Caco-2 (cell line): ENCODE measurements around the gene SGCB. TPM values are rescaled to one million over a fixed set of nuclear protein-coding genes. Genes with fewer than 3 reads are reported as not detected.

Experiments
- BruUV-seq: library from RNA; stranded (reverse); fragments of 400-500 nt; replicated peaks from 2 replicates; lab custom pipeline; 2021; lab: Mats Ljungman, UMichigan
- CTCF ChIA-PET: fragments of 300-600 bp; sonication (Branson Sonifier 250); formaldehyde crosslinking; loops from one replicate; lab custom pipeline; 2022; ENCODE audit warnings: antibody characterized with exemption; lab: Charles Lee
- POLR2A ChIA-PET: fragments of 300-600 bp; sonication (Branson Sonifier 250); formaldehyde crosslinking; loops from one replicate; lab custom pipeline; 2022; ENCODE audit warnings: antibody characterized with exemption; lab: Charles Lee
- DNase-seq, 2 experiments: peaks; one replicate each; pipeline versions ENCODE4 v3.0.0 to v3.0.0-alpha.2; 2020 to 2022
- H3K27me3 ChIP-seq: replicated peaks from 2 replicates; pipeline ENCODE4 v1.6.0; 2011; ENCODE audit warnings: low read length; ENCODE audit not compliant: control insufficient read depth, insufficient read depth
- H3K36me3 ChIP-seq: 2 replicates; pipeline ENCODE4 v1.5.1; 2011; ENCODE audit warnings: low read length; ENCODE audit not compliant: control insufficient read depth, insufficient read depth
- H3K4me1 ChIP-seq: fragments of 250-450 bp; sonication (Bioruptor Pico); 2 replicates; pipeline ENCODE4 v1.5.1; 2020; ENCODE audit warnings: mild to moderate bottlenecking
- H3K4me3 ChIP-seq: 2 replicates; pipeline ENCODE4 v1.5.1; 2011; ENCODE audit warnings: low read depth, mild to moderate bottlenecking, control low read depth, low read length
- H3K9me3 ChIP-seq: fragments of 250-450 bp; sonication (Bioruptor Pico); 2 replicates; pipeline ENCODE4 v1.5.1; 2020; ENCODE audit warnings: mild to moderate bottlenecking, moderate library complexity
- H3K27ac Mint-ChIP-seq: one replicate; pipeline ENCODE4 v1.8.0; 2022; ENCODE audit warnings: mixed read lengths; ENCODE audit not compliant: unreplicated experiment
- H3K27me3 Mint-ChIP-seq: one replicate; pipeline ENCODE4 v1.8.0; 2022; ENCODE audit warnings: mixed read lengths; ENCODE audit not compliant: insufficient read depth, unreplicated experiment
- H3K36me3 Mint-ChIP-seq: one replicate; pipeline ENCODE4 v1.8.0; 2022; ENCODE audit warnings: mild to moderate bottlenecking, mixed read lengths; ENCODE audit not compliant: insufficient read depth, unreplicated experiment
- H3K4me1 Mint-ChIP-seq: one replicate; pipeline ENCODE4 v1.8.0; 2022; ENCODE audit warnings: low read depth, mixed read lengths; ENCODE audit not compliant: unreplicated experiment
- H3K4me3 Mint-ChIP-seq: one replicate; pipeline ENCODE4 v1.8.0; 2022; ENCODE audit warnings: mild to moderate bottlenecking, moderate library complexity, mixed read lengths; ENCODE audit not compliant: unreplicated experiment
- H3K9me3 Mint-ChIP-seq: one replicate; pipeline ENCODE4 v1.8.0; 2022; ENCODE audit warnings: mixed read lengths; ENCODE audit not compliant: unreplicated experiment
- CTCF ChIP-seq, 2 experiments: fragments of 200-600 bp in 1 of 2; IDR thresholded peaks; 1 replicate in 1 of 2; 2 replicates in 1 of 2; pipeline versions ENCODE4 v1.5.1 to v1.8.0; 2011 to 2022; ENCODE audit warnings: antibody characterized with exemption in 1 of 2, control low read depth in 1 of 2, inconsistent platforms in 1 of 2, low read depth in 1 of 2, low read length in 1 of 2, mild to moderate bottlenecking in 1 of 2, moderate library complexity in 1 of 2; ENCODE audit not compliant: insufficient read depth in 1 of 2, severe bottlenecking in 1 of 2, unreplicated experiment in 1 of 2
- intact Hi-C: fragments of 100-400 bp; cut with micrococcal nuclease; formaldehyde crosslinking; loops from one replicate; pipeline ENCODE4 v1.10.0; 2022; ENCODE audit not compliant: unreplicated experiment
- total RNA-seq: library from RNA; stranded (reverse); gene quantifications from 2 replicates; pipeline ENCODE4 v1.2.3, GENCODE V29; 2022

Gene SGCB
- total RNA-seq, 1 experiment from 2014 or later, result 7.2 TPM

- Histone ChIP-seq H3K4me3 (no peak overlapping the region), H3K4me1 (0 out of 2 replicates have a peak, but pooled peaks cover 3% of the 10 kb centered on the region), H3K9me3 (no peaks in the 10 kb centered on the region), H3K36me3 (no peaks in the 10 kb centered on the region), H3K27me3 (no peaks in the 10 kb centered on the region)
- Mint-ChIP-seq H3K9me3 (no peaks in the 10 kb centered on the region), H3K27ac (no peak overlapping the region), H3K4me3 (no peak overlapping the region), H3K27me3 (no peaks in the 10 kb centered on the region), H3K36me3 (no peaks in the 10 kb centered on the region), H3K4me1 (no peaks in the 10 kb centered on the region)
- DNase-seq, result no peak
- intact Hi-C loops, result no loop called here
- BruUV-seq, result no TSS peak
- ChIA-PET CTCF (no interaction called here), POLR2A (no interaction called here)
- no peak for TF ChIP-seq CTCF (IDR thresholded peaks at IDR 0.05; ENCODE audit: insufficient read depth in 1 of 2, low read depth in 1 of 2, low read length in 1 of 2, severe bottlenecking in 1 of 2, unreplicated experiment in 1 of 2)
Measured at GRCh38 chr4:52004414-52004813, 33.7 kb downstream of the SGCB start.

- no peaks in the 10 kb centered on the region for H3K36me3 Mint-ChIP-seq
- no peak overlapping the region for H3K4me3 ChIP-seq
- BruUV-seq, result no TSS peak
- H3K36me3 ChIP-seq, result no peaks in the 10 kb centered on the region
- H3K27me3 Mint-ChIP-seq, result peaks cover 2% of the 10 kb centered on the region
- no peak for DNase-seq
- TF ChIP-seq CTCF (IDR thresholded peaks at IDR 0.05; ENCODE audit: insufficient read depth in 1 of 2, low read depth in 1 of 2, low read length in 1 of 2, severe bottlenecking in 1 of 2, unreplicated experiment in 1 of 2), result no peak
- H3K4me1 Mint-ChIP-seq, result no peaks in the 10 kb centered on the region
- POLR2A ChIA-PET, result interaction anchor here (0.5 kb wide), 1 partner anchor 121 kb away, joined by 5 read pairs; no protein-coding TSS in a partner anchor
- no peak overlapping the region for H3K4me3 Mint-ChIP-seq
- H3K9me3 ChIP-seq, result no peaks in the 10 kb centered on the region
- CTCF ChIA-PET, result no interaction called here
- no peaks in the 10 kb centered on the region for H3K27me3 ChIP-seq
- intact Hi-C loops, result no loop called here
- H3K9me3 Mint-ChIP-seq, result no peaks in the 10 kb centered on the region
- H3K4me1 ChIP-seq, result 0 out of 2 replicates have a peak, but pooled peaks cover 3% of the 10 kb centered on the region
- H3K27ac Mint-ChIP-seq, result no peak overlapping the region
Measured at GRCh38 chr4:52001616-52002015, 36.5 kb downstream of the SGCB start.

- BruUV-seq, result no TSS peak
- ChIA-PET POLR2A (no interaction called here), CTCF (no interaction called here)
- no peak overlapping the region for H3K27ac Mint-ChIP-seq
- no peaks in the 10 kb centered on the region for H3K36me3 Mint-ChIP-seq
- no peaks in the 10 kb centered on the region for H3K9me3 Mint-ChIP-seq
- intact Hi-C loops, result no loop called here
- TF ChIP-seq CTCF (IDR thresholded peaks at IDR 0.05; ENCODE audit: insufficient read depth in 1 of 2, low read depth in 1 of 2, low read length in 1 of 2, severe bottlenecking in 1 of 2, unreplicated experiment in 1 of 2), result no peak
- Histone ChIP-seq H3K4me1 (0 out of 2 replicates have a peak, but pooled peaks cover 3% of the 10 kb centered on the region), H3K27me3 (no peaks in the 10 kb centered on the region), H3K36me3 (no peaks in the 10 kb centered on the region), H3K4me3 (no peak overlapping the region), H3K9me3 (no peaks in the 10 kb centered on the region)
- no peak overlapping the region for H3K4me3 Mint-ChIP-seq
- peaks cover 2% of the 10 kb centered on the region for H3K27me3 Mint-ChIP-seq
- H3K4me1 Mint-ChIP-seq, result no peaks in the 10 kb centered on the region
- no peak for DNase-seq
Measured at GRCh38 chr4:51999250-51999649, 38.8 kb downstream of the SGCB start.
